Bone marrow (tissue), 2 donors: ENCODE measurements around the gene SIX6.

Experiments used
- DNase-seq, 2 donors: peaks; one replicate each; lab custom pipeline; 2025; lab: John Stamatoyannopoulos, UW

Gene SIX6

DNA sequence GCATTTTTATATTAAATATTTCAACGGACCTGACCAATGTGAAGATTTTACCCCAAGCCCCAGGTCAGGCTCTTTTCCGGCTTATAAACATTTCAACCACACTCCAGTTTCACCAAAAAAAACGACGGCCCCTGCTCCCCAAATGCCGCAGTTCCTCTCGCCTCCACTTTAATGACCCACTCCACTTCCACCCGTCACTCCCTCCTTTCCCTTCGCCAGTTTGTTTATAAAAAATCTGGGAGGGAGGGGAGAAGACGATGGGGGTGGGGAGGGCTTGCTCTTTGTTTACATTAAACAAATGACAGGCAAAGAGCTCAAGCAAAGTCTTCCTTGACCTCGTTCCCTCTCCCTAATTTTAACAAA is 5.4 kb downstream of the SIX6 start:
- DNase-seq: no peak

DNA sequence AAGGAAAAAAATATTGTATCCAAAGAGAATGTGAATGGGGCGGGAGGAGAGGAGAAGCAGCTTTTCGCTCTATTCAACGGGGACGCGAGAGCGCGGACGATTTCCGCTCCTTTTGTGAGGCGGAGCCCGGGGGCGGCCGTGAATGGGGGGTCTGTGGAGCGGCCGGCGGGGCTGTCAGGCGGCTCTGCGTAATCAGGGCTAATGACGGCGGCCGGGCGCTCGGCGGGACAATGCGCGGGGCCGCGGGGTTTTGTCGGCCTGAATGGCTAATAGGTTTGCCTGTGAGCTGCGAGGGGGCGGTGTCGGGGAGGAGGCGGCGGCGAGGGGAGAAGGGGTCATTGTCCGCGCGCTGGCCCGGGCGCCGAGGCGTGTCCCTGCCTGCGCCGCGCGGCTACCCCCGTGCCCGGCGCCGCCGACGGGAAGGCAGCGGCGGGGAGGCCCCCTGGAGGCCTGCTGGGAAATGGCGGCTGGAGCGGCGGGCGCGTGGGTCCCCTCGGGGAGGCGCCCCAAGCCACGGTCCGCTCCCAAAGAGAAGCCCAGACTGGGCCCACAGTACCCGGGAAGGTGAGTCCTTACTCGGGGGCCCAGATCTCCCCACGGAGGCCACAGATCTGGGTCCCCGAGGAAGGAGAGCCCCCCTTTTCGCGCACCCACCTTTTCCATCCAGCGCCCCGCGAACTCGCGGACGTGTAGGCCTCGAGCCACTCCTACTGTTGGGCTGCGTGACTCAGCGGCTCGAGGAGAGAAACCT is 6.0 kb downstream of the SIX6 start:
- DNase-seq: no peak

DNA sequence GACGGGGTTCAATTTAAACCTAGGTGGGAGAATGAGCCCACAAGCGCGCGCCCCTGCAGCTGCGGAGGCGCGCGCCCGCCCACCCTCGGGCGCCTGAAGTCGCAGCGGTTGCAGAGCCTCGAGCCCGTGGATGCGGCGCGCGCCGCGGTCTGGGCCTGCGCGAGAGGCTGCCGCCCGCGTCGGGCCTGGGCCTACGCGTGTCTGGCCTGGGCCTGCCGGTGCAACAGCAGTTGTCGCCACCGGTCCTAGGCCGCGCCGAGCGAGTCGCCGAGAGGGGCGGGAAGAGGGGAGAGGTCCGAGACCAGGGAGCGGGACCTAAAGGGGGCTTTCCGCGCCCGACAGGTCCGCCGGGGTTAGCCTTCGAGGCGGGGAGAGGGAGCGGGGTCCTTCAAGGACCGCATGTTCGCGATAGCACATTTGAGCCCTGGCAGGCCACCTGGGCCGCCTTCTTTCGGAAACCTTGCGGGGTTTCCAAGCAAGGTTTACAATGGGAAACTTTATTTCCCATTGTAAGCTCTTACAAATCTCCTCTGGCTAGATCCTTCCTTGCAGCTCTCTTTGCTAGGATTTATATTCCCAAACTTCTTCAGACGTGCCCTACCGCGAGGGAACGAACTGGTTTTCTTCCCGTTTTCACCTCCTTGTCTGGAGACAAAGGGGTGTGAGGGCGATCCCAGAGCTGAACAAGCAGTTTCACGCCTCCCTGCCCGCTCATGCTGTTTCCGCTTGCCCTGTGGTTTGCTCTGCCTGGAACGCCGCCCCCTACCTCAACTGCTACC is 6.8 kb downstream of the SIX6 start:
- no peak for DNase-seq

DNA sequence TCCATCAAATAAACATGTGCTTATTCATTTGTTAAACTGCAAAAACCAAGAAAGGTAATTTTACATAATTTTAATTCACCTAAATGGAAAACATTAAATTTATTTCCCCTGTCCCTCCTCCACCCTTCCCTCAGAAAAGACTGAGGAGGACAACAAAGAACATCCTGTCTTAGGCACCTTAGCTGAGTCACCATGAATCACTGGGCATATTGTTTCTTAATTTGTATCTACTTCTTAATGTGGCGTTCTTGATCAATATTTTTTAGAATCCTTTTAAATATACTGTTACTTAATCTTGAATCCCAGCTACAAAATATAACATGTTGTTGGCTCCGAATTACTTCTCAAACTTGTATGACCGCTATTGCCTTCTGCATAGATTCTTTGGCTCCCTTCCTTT is 23.5 kb downstream of the SIX6 start:
- DNase-seq: no peak

DNA sequence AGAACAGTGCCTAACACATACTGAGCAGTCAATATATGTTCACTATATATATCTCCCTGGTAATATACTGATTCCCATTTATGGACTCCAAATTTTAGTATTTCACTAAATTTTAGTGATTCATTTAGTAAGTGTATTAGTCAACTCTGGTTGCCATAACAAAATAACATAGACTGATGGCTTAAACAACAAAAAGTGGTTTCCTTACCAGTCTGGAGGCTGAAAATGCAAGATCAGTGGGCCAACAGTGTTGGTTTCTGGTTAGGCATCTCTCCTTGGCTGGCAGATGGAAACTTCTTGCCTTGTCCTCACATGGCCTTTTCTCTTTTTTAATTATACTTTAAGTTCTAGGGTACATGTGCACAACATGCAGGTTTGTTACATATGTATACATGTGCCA is 28.7 kb downstream of the SIX6 start:
- no peak for DNase-seq

DNA sequence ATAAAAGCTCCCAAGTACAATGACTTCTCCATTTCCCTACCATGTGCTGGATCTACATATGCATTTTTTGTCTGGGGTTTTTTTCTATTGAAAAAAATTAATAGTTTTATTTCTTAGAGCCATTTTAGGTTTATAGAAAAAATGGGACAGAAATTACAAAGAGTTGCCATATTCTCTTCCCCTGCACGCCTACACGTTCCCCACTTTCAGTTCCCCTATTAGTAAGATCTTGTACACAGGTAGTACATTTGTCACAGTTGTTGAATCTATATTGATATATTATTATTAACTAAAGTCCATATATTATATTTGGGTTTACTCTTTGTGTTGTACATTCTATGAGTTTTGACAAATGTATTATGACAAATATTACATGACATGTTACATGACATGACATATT is 35.7 kb downstream of the SIX6 start:
- DNase-seq: no peak

DNA sequence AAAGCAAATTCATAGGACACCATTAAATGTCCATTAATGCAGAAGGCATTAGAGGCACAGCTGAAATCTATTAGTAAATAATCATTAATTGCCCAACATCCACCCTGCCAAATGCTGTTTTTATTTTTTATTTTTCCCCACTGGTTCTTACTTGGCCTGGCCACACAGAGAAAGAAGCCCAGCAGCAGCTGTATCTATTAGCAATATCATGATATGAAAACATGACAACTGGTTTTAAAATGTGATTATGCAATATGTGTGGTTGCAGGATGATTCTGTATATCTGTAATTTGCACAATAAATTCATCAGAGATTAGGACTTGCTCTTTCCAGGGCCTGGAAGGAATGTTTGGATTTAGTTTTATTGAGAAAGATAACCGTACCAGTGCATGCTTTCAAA is 44.9 kb downstream of the SIX6 start:
- DNase-seq: no peak

DNA sequence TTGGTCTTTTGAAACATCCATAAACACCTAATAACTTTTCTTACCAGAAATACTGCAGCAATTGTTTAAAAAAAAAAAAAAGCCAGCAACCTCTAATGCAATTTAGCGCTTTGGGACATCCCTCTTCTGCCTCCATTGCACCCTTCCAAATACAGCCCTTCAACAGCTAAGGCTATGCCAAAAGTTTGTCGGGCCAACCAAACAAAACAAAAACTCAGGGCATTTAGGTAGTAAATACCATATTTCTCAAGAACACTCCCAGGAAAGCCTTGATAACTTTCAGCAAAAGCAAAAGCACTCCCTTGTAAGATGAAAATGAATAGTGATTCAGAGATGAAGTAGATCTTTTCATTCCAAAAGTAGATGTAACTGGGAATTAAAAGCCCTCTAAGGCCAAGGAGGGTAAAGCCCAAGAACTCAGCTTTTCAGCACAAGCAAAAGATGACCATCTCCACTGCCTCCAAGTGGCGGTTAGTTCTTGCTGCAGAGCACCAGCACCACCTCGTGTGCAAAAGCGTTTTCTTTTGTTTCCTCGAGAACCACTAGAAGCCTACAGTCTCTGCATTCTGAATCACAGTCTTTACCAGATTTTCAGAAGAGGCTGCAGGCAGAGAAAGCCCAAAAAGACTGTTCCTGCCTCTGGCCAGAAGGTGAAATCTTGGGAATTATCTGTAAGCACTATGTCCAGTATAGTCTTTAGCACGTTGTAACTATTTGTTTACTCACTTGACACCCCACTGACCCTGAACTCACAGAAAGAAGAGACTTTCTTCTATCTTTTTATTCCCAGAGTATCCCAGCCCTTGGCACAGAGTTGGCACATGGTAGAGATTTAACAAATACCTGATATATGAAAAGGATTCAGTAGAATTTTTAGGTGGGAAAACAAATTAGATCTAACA is 53.1 kb downstream of the SIX6 start:
- no peak for DNase-seq
